ENCODE results near the gene STOM.

Gene STOM

DNA sequence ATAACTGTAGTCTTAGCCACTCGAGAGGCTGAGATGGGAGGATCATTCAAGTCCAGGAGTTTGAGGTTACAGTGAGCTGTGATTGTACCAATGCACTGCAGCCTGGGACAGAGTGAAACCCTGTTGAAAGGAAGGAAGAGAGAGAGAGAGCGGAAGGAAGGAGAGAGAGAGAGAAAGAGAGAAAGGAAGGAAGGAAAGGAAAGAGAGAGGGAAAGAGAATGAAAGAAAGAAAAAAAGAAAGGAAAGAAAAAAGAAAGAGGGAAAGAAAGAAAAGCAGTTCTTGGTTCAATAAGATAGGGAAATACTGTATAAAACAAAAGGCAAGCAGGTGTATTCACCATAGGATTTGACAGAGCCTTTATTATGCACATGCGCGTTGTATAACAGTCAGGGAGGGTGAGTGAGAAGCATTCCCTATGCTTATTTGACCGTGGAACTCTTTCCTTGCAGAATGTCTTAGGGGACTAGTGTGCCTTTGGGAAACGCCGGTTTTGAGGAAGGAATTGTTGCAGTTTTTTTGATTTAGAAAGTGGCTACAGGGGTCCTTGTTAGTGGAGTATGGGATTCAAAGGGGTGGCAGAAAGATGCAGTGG, 60.1 kb downstream of the STOM start:
- TF ChIP-seq, protein P1, sequence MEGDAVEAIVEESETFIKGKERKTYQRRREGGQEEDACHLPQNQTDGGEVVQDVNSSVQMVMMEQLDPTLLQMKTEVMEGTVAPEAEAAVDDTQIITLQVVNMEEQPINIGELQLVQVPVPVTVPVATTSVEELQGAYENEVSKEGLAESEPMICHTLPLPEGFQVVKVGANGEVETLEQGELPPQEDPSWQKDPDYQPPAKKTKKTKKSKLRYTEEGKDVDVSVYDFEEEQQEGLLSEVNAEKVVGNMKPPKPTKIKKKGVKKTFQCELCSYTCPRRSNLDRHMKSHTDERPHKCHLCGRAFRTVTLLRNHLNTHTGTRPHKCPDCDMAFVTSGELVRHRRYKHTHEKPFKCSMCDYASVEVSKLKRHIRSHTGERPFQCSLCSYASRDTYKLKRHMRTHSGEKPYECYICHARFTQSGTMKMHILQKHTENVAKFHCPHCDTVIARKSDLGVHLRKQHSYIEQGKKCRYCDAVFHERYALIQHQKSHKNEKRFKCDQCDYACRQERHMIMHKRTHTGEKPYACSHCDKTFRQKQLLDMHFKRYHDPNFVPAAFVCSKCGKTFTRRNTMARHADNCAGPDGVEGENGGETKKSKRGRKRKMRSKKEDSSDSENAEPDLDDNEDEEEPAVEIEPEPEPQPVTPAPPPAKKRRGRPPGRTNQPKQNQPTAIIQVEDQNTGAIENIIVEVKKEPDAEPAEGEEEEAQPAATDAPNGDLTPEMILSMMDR (IDR thresholded peaks at IDR 0.05; ENCODE audit: low read depth, low read length) = no peak
- DNase-seq (ENCODE audit: extremely low read depth, low read depth) = no peak

DNA sequence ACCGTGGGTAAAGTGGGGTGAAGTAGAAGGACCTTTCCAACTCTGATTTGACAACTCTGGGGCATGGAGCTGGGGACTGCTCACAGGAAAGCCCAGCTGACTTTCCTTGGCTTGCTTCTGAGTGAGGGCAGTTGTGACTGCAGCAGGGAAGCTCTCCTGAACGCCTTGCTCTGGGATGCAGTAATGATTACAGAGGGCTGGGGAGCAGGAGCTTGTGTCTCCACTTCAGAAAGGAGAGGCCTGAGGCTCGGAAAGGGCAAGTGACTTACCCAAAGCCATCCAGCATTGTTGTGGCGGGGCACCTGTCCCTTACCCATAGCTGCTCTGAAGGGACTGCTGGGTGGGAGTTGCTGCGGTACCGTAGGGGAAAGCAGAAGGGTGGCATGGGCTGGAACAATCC, 60.9 kb downstream of the STOM start:
- DNase-seq (ENCODE audit: extremely low read depth, low read depth) = no peak
- TF ChIP-seq, protein P1 (IDR thresholded peaks at IDR 0.05; ENCODE audit: low read depth, low read length) = no peak

DNA sequence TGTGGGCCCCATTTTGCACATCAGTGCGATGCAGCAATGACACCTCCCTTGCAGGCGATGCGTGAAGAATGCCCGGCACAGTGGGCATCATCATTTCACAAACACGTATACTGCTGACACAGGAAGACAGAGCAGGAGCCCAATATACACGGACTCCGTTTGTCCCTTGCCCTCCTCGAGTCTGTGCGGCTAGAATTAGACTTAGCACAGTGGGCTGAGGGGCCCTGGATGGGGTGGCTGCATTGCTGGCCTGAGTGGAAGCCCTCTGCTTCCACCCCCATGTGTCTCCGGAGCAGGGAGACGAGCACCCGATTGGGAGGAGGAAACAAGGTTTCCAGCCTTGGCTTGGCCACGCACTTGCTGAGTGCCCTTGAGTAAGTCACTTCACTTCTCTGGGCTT, 61.3 kb downstream of the STOM start:
- TF ChIP-seq, protein P1 (IDR thresholded peaks at IDR 0.05; ENCODE audit: low read depth, low read length) = no peak
- no peak for DNase-seq (ENCODE audit: extremely low read depth, low read depth)

DNA sequence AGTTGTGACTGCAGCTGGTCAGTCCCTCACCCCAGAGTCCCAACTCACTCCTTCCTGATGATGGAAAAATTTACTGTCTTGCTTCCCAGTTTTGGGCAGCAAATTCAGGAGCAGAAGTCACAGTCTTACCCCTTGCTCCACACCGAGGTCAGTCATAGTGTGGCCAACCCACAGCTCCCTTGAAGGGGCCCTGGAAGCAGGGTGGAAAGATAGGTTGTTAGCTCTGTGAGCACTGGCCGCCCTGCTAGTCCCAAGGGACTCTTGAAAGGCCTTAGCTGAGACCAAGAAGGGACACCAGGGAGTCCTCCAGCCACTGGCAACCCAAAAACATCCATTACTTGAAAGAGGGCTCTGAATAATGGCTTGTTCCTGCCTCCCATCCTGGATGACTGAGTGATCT, 62.1 kb downstream of the STOM start:
- TF ChIP-seq, protein P1 (IDR thresholded peaks at IDR 0.05; ENCODE audit: low read depth, low read length) = no peak
- no peak for DNase-seq (ENCODE audit: extremely low read depth, low read depth)

DNA sequence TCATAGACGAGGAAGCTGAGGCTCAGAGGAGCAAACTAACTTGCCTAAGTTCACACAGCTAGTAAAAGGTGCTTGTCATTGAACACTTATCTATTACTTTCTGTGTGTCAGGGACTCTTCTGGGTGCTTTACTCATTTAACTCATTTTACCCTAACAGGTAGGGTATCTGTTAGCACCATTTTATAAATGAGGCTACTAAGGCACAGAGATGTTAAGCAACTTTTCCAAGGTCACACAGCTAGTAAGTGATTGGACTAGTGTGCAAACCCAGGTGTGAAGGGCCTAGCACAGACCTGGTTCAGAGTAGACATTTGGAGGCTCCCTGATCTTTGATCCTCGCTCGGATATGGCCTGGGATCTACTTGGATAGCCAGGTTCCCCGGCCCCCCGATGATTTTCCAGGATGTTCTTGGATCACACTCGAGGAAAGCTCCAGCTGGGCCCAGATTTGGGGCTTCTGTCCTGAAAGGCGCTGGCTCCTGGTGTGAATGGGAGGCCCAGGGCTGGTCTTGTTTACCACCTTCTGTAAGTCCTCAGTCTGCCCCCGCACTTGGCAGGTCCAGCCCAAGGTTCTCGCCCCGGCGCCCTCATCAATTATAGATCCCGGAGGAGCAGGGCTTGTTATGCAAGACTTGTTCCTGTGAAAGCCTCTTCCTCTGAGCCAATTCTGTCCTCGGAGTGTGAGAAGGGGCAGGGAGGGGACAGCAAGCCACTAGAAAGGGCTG, 64.6 kb downstream of the STOM start:
- TF ChIP-seq, protein P1 (IDR thresholded peaks at IDR 0.05; ENCODE audit: low read depth, low read length) = no peak

DNA sequence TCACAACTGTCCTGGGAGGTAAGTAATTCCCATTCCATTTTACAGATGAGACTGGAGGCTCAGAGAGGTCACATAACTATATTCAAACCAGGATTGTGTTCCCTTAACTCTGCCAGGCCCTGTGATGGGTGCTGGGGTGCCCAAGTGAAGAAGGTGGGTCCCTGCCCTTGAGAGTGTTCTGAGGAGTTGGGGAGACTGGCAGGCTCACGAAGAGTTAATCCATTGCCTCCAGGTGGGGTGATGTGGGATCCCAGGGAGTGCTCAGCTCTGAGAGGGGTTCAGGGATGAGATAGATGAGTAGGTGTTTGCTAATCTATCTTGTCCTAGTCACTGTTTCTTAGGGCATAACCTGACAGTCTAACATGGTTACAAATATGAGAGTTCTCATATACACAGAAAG, 65.3 kb downstream of the STOM start:
- no peak for DNase-seq (ENCODE audit: extremely low read depth, low read depth)
- TF ChIP-seq, protein P1 (IDR thresholded peaks at IDR 0.05; ENCODE audit: low read depth, low read length) = no peak

More for the DNA sequence above, 64.6 kb downstream of the STOM start:
- no peak for DNase-seq (ENCODE audit: extremely low read depth, low read depth)

All from AG09319 (cell line).